Activated CD4-positive, alpha-beta T cell treated with anti-CD3 and anti-CD28 coated beads for 1 hour (primary cell): ENCODE measurements around the gene ATRNL1.
"Not testable (repeated sequence)": the region's sequence is repeated elsewhere in the genome, so short reads cannot be mapped to it uniquely, and the experiment has no call there.

Experiments
- DNase-seq: peaks from one replicate; pipeline ENCODE4 v3.0.0-alpha.2; 2020

The ATRNL1 gene

GRCh38 chr10:115772606-115773005, 679.4 kb downstream of the ATRNL1 start:
- DNase-seq: no peak

DNA sequence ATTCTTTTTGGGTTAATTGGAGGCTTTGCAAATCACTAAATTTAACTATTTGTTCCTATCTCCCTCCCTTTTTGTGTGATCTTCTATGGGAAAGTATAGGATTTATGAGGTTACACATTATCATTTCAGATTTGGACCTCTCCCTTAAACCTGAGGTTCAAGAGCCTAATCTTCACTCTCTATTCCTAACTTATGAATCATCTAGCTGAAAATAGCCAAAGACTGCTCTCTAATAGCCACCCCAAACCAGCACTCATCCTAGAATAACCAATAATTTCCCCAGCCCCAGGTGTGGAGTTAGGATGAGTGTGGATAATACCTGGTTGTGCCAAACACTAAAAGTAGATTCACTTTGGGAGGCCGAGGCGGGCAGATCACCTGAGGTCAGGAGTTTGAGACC, 680.7 kb downstream of the ATRNL1 start:
- DNase-seq: no peak

- DNase-seq: no peak
Measured at GRCh38 chr10:115774721-115775120, 681.6 kb downstream of the ATRNL1 start.

DNA sequence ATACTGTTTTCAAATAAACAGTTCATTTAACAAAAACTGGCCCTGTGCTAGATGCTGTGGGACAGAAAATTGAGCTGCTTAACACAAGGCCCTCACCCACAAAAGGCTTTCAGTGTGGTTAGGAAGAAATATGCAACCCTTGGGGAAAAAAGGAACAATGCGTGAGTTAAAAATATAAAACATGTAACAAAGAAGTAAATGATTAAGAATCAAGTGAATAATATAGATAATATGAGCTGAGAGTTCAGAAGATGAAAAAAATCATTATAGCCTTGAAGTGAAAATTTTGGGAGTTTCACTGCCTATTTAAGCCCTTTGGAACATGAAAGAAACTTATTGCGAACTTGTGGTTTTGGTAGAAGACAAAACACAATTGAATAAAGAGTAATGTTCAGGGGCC, 684.5 kb downstream of the ATRNL1 start:
- DNase-seq: no peak

GRCh38 chr10:115790220-115790619, 697.1 kb downstream of the ATRNL1 start:
- DNase-seq: no peak

DNA sequence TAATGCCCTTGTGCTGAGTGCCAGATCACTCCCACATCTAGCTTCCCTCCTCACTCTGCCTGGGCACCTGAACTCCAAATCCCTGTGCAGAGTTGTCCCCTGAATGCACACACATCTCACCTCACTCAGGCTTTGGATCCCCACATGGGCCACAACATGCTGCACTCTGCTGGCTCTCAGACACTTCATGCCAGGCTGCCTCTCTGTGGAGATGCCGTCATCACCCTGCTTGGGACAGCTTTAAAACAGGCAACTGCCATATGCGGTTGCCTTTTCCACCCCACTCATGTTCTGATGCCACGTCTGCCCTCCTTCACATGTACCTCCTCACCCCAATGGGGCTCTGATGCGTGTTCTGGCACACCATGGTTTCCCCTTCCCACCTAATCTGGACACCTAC, 702.8 kb downstream of the ATRNL1 start:
- DNase-seq: no peak

DNA sequence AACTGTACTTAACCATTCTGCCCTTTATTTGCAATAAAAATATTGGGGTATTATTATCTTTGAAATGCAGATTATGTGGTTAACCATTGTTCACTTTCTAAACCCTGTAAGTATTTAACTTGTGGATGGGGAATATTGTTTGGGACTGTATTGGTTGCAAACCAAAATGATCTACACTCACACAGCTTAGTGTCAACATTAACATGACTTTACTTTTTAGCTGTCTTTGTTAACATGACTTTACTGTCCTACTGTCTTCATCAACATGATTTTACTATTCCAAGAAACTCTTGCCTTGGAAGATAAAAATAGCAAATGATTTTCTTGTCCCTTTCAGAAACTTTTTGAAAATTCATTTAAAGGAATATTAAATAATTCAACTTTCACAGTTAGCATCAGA, 708.3 kb downstream of the ATRNL1 start:
- no peak for DNase-seq

DNA sequence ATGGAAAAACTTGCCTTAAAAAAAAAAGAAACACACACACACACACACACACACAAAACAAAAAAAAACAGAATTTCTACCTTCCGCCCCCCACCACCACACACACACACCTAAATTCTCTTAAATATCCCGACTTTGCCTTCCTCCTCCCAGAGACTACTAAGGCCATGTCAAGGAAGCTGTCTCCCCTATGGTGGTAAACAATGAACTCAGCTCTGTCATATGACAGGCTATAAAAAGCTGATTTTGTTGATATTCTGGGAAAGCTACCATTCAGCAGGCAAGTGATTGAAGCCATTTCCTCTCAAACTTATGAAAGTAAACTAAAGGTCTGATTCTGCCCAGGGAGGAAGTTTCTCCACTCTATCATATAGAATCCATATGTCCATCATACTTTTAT, 708.8 kb downstream of the ATRNL1 start:
- DNase-seq: no peak

DNA sequence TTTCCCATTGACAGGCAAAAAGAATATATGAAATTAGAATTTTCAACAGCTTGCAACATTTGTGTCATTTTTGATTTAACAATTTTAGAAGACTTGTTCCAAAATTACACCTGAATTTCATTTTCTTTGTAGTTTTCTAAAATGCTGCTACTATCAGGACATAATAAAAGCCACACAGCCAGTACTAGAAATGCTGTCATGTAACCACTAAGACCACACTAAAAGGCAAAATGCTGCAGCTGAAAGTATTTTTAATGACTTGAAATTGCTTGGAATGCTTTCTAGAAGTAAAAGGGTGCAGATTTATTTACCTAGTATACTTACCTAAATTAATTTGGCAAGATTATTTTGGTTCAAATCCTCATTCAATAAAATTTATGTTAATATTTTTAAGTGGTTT, 709.7 kb downstream of the ATRNL1 start:
- no peak for DNase-seq

DNA sequence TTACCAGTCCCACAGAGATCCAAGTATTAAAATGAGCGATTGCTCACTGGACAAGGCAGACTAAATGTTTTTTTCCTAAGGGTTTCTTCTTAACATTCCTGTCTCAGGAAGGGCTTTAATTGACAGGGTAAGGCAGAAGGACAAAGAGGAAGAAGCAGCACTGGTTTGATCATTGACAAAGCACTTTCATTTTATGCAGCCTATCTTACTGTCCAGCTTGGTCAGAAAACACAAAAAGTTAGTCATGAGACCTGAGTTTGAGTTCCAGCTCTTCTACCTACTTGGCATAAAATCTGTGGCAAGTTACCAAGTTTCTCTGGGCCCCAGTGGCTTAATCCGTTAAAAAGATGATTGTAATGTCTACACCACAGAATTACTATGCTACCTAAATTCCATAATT, 721.4 kb downstream of the ATRNL1 start:
- DNase-seq: no peak

DNA sequence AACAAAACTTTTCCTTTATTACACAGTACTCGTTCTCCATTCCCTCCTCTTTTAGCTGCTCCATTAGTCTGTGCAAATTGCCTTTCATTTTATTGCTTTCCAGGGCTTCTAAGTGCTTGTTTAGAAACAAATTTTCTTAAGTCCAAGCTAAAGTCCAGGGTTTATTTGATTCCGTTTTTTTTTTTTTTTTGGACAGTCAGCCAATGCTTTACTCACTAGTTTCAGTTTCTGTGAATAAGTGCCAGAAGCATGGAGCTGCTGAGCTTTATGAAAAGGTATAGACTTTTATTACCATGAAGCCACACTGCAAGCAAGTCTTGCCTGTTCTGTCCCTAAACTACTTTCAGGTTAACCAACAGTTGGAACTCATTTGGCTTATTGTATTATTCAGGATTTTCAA, 724.8 kb downstream of the ATRNL1 start:
- no peak for DNase-seq

DNA sequence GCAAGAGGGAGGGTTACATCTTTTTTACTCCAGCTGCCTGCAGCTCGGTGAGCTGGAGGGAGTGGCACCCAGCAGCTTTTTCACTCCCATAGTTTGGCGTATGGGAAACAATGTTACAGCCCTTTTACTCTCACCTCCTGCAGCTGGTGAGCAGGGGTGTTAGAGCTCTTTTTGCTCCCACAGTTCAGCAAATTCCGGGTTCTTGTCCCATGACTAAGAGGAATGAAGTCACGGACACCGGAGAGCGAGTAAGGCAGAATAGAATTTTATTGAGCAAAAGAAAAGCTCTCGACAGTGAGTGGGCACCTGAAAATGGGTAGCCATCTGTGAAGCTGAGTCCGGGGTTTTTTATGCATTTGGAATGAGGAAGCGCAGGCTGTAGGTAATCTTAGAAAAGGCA, 733.2 kb downstream of the ATRNL1 start:
- DNase-seq: no peak

- no peak for DNase-seq
Measured at GRCh38 chr10:115827231-115828009, 734.3 kb downstream of the ATRNL1 start.

- DNase-seq: not testable (repeated sequence)
Measured at GRCh38 chr10:115828182-115828581, 735.0 kb downstream of the ATRNL1 start.

DNA sequence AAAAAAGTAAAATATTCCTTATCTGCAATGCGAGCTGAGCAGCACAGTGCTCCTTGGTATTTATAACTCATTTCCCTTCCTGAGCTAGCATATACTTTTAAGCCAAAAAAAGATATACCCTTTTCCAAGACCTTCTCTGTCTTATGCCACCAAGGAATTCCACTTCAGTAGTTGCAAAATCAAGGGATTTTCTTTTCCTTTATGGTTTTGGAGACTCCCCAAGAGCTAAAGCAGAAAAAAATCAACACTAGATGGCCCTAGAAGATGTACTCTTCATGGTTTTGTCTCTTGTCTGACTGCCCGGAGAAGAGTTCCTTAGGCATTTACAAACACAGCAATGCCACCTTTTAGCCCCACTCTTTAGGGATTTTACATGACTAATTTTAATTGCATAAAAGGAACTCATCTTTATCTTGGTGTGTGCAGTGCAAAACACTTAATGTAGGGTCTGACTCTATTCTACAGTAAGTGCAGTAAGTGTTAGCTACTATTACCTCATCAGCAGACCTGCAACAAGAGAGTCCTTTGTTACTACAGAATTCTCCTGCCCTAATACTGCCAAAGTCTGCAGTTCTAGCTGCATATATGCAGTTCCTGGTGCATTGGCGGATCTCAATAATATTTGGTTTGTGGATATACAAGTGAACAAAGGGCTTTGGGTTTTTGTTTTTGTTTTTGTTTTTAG, 736.5 kb downstream of the ATRNL1 start:
- DNase-seq: no peak

GRCh38 chr10:115830265-115830970, 737.3 kb downstream of the ATRNL1 start:
- DNase-seq: no peak

- DNase-seq: no peak
Measured at GRCh38 chr10:115831016-115831415, 737.9 kb downstream of the ATRNL1 start.

DNA sequence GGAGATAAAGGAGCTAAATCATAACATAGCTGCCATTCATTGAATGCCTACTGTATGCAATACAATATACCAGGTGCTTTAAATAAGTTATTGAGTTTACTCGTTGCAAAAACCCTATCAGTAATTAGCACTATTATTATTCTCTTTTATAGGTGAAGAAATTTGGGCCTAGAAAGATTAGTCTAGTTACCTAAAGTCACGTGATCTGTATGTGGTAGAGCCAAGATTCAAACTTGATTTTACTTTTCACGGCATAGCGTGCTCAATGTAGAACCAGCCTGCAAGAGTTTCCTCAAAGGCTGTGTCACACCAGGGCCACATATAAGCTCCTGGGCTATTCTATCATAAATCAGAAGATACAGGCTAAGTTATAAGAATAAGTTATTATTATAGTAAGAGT, 740.0 kb downstream of the ATRNL1 start:
- no peak for DNase-seq

DNA sequence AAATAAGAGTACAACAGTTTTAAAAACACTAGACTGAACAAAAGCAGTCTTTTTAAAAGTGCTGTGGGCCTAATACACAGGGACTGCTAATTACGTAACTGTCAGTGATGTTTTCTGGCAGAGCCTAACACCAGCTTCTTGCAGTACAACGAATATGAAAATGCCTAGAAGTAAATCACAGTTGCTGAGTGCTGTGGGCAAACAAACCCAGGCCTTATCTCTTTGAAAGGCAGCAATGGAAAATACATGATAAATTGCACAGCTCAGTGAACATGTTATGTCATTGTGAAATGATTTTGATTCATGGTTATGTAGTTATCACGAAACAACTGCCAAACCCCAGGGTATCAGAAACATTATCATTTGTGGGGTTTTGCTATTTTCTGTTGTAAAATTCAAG, 751.4 kb downstream of the ATRNL1 start:
- no peak for DNase-seq

- no peak for DNase-seq
Measured at GRCh38 chr10:115845921-115846320, 752.8 kb downstream of the ATRNL1 start.

GRCh38 chr10:115846528-115846927, 753.4 kb downstream of the ATRNL1 start:
- DNase-seq: no peak

DNA sequence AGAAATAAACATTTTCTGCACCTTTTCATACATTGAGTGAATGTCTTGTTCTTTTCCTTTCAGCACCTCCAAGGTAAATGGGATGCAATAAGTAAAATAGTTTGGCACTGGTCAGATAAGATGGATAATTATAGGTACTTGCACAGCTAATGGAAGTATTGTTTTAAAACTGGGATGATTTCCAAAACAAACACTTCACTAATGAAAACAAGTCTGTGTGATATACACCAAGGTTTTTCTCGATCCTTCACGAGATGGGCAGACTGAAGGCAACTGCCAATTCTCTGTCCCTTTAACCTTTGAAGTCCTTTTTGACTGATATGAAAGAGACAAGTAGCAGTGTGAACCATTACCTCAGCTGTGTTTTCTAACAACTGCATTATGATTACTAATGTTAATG, 756.0 kb downstream of the ATRNL1 start:
- DNase-seq: no peak

DNA sequence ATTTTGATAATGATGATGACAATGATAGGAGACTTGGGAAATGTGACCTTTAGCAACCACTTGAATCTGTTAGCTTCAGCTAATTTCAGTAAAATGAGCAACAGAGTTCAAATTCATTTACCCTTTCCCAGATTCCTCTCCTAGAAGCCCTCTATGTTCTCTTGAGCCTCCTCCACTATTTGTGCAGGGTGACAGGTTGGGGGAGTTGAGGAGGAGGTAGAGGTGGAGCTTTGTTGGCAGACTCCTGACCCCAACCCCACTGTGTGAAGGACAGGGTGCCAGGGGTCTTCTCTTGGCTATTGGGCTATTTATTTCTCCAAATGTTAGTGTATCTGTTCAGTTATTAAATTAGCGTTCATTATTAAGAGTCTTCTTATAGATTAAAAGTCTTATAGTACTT, 757.5 kb downstream of the ATRNL1 start:
- no peak for DNase-seq

- no peak for DNase-seq
Measured at GRCh38 chr10:115851695-115852094, 758.5 kb downstream of the ATRNL1 start.
